Left forelimb (tissue), 1 donor: ENCODE measurements around the gene MAP2K6.

Source experiments
- DNase-seq: peaks from one replicate; pipeline ENCODE4 v3.0.0-alpha.2; 2018; ENCODE audit warnings: low spot score

MAP2K6 gene

GRCh38 chr17:69578385-69578936 is 164.0 kb downstream of the MAP2K6 start:
- no peak for DNase-seq

GRCh38 chr17:69579961-69580677 is 165.6 kb downstream of the MAP2K6 start:
- no peak for DNase-seq

- no peak for DNase-seq
These were observed 166.8 kb downstream of the MAP2K6 start for GRCh38 chr17:69581061-69581961.

GRCh38 chr17:69588316-69588715 is 173.8 kb downstream of the MAP2K6 start:
- DNase-seq: no peak

GRCh38 chr17:69588827-69589239 is 174.3 kb downstream of the MAP2K6 start:
- DNase-seq: no peak

- no peak for DNase-seq
These were observed 176.2 kb downstream of the MAP2K6 start for GRCh38 chr17:69590671-69591070.

DNA sequence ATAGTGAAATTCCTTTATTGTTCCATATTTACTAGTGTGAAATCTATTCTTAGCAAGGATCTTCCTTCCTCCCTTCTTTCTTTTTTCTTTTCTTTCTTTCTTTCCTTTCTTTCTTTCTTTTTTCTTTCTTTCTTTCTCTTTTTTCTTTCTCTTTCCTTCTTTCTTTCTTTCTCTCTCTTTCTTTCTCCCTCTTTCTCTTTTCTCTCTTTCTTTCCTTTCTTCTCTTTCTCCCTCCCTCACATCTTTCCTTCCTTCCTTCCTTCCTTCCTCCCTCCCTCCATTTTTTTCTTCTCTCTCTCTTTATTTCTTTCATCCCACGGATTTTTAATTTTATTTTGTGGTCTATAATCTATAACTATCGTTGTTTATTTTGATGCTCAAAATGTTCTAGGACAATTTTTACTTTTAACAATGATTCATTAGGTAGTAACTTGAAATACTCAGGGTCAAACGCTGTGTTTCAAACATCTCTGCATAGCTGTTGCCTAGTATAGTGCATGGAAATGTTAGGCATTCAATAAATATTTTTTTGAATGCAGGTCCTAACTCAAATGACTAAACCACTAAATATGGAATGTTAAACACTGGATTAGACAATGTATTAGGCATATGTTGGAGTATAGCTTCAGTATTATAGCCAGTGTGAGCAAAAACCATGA is 178.3 kb downstream of the MAP2K6 start:
- DNase-seq: no peak

DNA sequence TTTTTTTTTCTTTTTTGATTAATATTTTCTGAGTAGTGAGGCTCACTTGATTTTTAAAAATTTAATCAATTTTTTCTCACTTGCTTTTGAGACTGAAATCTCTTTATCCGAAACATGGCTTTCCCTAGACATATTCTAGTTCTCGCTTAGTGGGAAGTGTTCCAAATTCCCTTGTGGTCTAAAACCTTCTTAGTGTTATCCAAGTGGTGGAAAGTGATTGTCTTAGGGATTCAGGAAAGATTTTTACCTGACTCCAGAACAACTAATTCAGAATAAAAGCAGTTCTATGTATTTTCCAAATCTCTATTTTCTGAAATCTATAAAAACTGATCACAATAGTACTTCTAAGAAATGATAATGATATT is 178.8 kb downstream of the MAP2K6 start:
- DNase-seq: no peak

DNA sequence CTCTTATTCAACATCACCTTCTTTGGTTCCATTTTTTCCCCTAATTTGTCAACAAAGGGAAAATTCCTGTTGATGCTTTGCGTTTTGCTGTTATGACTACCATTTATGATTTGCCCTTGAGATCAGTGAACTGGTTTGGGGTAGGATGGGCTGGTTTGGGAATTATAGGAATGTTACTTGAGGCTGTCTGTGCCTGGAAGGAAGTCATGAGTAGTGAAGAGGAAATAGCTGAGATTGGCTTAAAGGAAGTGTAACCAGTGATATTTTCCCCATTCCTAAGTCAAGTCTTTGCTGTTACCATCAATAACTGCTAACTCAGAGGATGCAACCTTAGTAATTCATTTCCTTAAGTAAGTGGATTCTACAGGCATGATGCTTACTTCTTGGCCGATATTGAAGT is 179.2 kb downstream of the MAP2K6 start:
- DNase-seq: no peak

DNA sequence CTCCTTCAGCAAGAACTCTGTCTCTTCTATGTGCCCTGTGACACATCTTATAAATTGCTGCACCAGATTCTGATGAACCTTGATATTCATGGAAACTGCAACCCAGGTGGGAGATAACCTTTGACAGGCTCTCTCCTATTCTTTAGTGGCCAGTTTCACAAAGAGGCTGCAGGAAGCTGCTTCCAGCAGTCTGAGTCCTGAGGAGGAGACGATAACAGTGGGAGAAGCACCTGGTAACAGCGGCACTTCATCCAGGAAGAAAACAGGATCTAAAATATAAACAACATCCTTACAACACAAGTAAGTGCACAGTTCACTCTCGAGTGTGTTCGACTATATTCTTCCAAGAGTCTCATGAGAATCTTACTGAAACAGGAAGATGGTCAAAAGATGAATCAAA is 180.1 kb downstream of the MAP2K6 start:
- no peak for DNase-seq

DNA sequence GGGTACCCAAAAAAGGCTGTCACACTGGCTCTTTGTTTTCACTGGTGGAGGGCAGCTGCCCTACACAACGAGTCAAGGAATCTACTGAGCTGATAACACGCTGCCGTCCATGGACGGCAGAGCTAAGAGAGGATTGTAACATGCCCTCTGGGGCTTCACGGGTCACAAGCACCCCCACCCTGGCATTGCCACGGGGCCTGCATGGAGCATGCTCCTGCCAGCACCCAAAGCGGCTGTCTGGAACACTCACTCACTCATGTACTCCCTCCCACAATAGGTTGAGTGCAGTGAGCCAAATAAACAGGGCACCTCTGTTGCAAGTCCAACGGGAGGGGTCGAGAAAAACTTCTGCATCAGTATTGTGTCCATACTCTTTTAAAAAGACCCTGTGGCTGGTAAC is 181.6 kb downstream of the MAP2K6 start:
- no peak for DNase-seq

- DNase-seq: no peak
These were observed 183.6 kb downstream of the MAP2K6 start for GRCh38 chr17:69597898-69598692.

GRCh38 chr17:69602972-69603371 is 188.5 kb downstream of the MAP2K6 start:
- no peak for DNase-seq
